NCI-H2107 (cell line): Measurements from ENCODE around the gene KRTAP9-4.
"Not testable (repeated sequence)": the region's sequence is repeated elsewhere in the genome, so short reads cannot be mapped to it uniquely, and the experiment has no call there.

Experiments used
- DNase-seq: peaks from one replicate; lab custom pipeline; 2025; lab: John Stamatoyannopoulos, UW

KRTAP9-4 gene

GRCh38 chr17:41265078-41265477 is 15.6 kb downstream of the KRTAP9-4 start, which contains the start of gene KRTAP9-6:
Gene KRTAP9-6, plus strand, starts transcription at chr17:41265378. Its CDS starts 0 bp downstream, at chr17:41265378.
- no peak for DNase-seq

GRCh38 chr17:41267711-41268110 is 18.2 kb downstream of the KRTAP9-4 start:
- no peak for DNase-seq

DNA sequence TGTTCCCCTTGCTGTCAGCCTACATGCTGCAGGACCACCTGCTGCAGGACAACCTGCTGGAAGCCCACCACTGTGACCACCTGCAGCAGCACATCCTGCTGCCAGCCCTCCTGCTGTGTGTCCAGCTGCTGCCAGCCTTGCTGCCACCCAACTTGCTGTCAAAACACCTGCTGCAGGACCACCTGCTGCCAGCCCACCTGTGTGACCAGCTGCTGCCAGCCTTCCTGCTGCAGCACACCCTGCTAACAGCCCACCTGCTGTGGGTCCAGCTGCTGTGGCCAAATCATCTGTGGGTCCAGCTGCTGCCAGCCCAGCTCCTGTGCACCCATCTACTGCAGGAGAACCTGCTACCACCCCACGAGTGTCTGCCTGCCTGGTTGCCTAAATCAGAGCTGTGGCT is 21.8 kb downstream of the KRTAP9-4 start:
- DNase-seq, result not testable (repeated sequence)

GRCh38 chr17:41271858-41272257 is 22.4 kb downstream of the KRTAP9-4 start:
- no peak for DNase-seq

GRCh38 chr17:41275648-41276190 is 26.2 kb downstream of the KRTAP9-4 start, which contains the start of gene KRTAP9-7:
Gene KRTAP9-7, plus strand, starts transcription at chr17:41275698. Its CDS starts 0 bp downstream, at chr17:41275698.
- not testable (repeated sequence) for DNase-seq

DNA sequence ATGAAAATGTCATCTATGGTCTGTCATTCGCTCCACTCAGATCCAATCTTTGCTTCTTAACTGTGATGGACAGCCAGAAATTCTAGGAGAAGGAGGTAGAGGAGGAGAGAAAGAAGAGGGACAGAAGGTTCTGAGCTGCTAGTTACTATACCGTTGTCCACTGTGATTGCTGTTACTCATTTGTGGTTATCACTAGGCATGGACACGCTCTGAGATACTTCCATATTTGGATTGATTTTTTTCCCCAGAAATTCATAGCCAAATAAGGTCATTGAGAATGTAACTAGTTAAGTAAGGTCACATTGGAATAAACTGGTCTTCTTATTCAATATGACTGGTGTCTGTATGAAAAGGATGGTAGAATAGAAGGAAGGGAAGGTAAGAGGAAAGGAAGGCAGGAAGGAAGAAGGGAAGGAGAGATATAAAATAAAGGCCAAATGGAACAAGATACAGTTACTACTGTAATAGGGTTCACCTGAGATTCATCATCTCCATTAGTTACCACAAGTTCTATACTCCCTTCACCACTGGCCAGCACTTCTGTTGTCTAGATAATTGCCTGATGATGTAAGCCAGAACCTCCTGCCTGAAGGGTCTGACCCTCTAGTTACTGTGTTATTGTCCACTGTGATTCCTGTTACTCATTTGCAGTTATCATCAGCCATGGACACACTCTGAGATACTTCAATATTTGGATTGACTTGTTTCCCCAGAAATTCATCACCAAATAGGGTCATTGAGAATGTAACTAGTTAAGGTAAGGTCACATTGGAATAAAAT is 28.9 kb downstream of the KRTAP9-4 start:
- DNase-seq, result no peak

DNA sequence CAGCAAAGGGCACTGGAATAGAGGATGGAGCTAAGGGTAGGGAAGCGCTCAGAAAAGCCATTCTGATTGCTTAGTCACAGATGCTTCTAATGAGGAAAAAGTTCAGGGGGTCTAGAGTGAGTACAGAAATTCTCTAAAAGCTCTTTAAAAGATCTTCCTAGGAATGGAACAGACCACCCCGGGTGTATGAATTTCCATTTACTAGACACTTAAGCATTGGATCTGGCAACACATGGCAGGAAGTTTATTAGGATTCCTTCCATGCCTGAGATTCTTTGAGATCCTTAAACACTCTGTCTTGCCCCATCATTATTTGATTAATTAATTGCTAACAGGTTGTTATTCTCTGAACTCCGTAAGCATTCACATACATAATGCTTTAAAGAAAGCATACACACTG is 34.6 kb downstream of the KRTAP9-4 start:
- DNase-seq, result no peak

DNA sequence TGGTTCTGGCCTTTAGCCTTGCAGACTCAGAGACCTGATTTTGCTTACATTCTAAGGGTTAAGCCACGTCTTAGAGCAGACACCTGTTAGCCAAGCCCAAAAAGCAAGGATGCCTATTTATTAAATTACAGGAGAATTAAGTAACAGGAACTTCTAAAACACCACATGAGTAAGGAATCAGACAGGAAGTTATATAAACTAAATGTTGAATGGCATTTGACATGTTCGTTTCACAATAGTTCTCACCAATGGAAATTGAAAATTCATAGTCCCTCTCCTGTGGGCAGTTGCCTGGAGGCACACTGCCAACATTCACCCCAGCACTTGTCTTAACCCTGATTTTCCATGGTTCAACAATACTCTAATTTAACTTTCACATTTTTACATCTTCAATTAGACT is 35.1 kb downstream of the KRTAP9-4 start:
- DNase-seq, result no peak

DNA sequence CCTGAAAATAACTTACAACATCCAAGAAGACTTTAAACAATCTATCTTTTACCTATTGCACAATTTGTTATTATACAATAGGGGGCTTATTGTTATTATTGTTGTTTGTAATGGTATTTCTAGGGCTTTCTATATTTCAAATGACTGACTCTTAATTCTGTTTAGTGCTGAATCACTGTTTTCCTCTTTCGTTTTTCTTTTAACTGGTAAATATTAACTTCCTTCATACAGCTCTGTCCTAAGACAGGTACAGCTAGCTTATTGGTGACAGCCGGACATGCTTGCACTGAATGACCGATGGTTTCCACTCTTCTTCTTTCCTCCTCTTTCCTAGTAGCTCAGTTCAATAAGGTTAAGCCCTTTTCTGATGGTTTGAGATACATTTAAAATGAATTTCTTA is 37.6 kb downstream of the KRTAP9-4 start:
- no peak for DNase-seq

DNA sequence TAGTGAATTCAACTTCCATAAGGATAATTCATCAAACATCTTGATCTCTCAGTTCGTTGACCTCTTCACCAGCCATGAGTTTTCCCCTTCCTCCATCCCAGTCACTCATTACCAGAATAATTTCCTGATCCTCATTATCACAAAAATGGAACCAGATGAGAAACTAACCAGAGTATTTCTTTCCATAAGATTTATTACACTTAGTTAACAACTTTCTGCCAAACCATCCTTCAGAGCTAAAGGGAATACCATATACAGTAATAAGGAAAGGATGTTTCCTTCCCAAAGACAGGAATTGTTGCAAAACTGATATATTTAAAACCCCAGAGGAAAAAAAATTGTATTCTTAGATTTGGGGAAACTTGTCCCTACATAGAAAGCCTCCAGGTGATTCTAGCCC is 44.5 kb downstream of the KRTAP9-4 start:
- DNase-seq, result no peak

- DNase-seq, result no peak
Measured at GRCh38 chr17:41296846-41297245, 47.4 kb downstream of the KRTAP9-4 start.

DNA sequence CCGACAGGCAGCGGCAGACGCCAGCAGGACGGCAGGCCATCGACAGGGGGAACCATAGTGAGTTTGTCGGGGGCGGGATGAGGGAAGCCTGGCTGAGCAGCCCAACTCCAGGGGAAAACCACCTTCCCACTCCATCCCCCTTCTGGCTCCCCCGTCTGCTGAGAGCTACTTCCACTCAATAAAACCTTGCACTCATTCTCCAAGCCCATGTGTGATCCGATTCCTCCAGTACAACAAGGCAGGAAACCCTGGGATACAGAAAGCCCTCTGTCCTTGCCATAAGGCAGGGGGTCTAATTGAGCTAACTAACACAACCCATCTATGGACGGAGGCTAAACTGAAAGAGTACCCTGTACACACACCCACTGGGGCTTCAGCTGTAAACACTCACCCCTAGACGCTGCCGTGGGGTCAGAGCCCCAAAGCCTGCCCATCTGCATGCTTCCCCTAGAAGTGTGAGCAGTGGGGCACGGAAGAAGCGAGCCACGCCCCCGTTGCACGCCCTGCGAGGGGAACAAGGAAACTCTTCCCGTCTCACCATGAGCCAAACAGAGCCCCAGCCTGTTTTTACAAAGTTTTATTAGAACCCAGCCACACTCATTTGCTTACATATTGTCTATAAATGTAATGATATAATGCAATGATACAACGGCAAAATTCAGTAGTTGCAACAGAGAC is 49.1 kb downstream of the KRTAP9-4 start:
- DNase-seq, result no peak
